Upper lobe of right lung (tissue), 1 donor: ENCODE measurements around the gene CACNA2D2. TPM values are rescaled to one million over a fixed set of nuclear protein-coding genes. Genes with fewer than 3 reads are reported as not detected.

Experiments used
- ATAC-seq: fragments of 200-7000 bp; cut with Tn5 transposase; one replicate; pipeline ENCODE4 v1.9.1; 2020; ENCODE audit warnings: mild to moderate bottlenecking, moderate library complexity
- DNase-seq: peaks from one replicate; pipeline ENCODE4 v3.0.0-alpha.2; 2020
- H3K27ac ChIP-seq: fragments of 200-600 bp; one replicate; pipeline ENCODE4 v1.8.0; 2022
- H3K27me3 ChIP-seq: fragments of 200-600 bp; one replicate; pipeline ENCODE4 v1.8.0; 2022; ENCODE audit warnings: mild to moderate bottlenecking
- H3K36me3 ChIP-seq: fragments of 200-600 bp; one replicate; pipeline ENCODE4 v1.8.0; 2022
- H3K4me1 ChIP-seq: fragments of 200-600 bp; one replicate; pipeline ENCODE4 v1.8.0; 2022
- H3K4me3 ChIP-seq: fragments of 200-600 bp; one replicate; pipeline ENCODE4 v1.8.0; 2022; ENCODE audit warnings: mild to moderate bottlenecking
- H3K9me3 ChIP-seq: fragments of 200-600 bp; one replicate; pipeline ENCODE4 v1.8.0; 2022
- CTCF ChIP-seq: fragments of 200-600 bp; IDR thresholded peaks from one replicate; pipeline ENCODE4 v1.8.0; 2022; ENCODE audit warnings: antibody characterized with exemption
- intact Hi-C: fragments of 100-400 bp; cut with DNase I; formaldehyde crosslinking; loops from one replicate; pipeline ENCODE4 v1.11.0; 2022
- total RNA-seq: library from RNA; stranded (reverse); fragmentation: NEBNext Ultra II Directional; extraction: Animal tissue kit (Norgen Biotek cat#: 25700); gene quantifications from one replicate; pipeline ENCODE4 v1.2.1, GENCODE V29; 2021
- donor health status: DM: no; HTN: yes; CAD: no; lungs with severe emphysema.

Gene CACNA2D2
- total RNA-seq, 1 donor from 2014 or later: 119 TPM

DNA sequence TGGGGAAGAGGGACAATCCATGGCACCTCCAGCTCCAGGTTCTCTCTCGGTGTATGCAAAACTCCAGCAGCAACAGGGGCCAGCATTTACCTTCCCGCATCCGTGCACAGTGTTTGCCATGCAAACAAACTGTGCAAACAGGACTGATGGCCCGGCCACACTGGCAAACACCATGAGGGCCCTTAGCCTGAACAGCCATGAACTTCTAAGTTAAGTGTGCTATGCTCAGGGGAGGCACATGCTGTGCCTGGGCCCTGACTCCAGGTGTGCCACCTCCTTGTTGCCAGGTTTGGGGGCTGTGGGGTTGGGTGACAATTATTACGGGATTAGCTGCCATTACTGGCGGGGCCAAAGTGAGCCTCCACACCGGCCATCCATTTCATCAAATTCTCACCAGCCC is 57.5 kb downstream of the CACNA2D2 start:
- Histone ChIP-seq H3K9me3 (no peaks in the 10 kb centered on the region), H3K27ac (peak overlapping the region; percentile 73), H3K27me3 (no peaks in the 10 kb centered on the region), H3K4me1 (peaks cover 55% of the 10 kb centered on the region), H3K4me3 (no peak overlapping the region), H3K36me3 (no peaks in the 10 kb centered on the region)
- DNase-seq: peak; percentile 89
- intact Hi-C loops: no loop called here
- ATAC-seq: peak; percentile 65
- no peak for TF ChIP-seq CTCF

DNA sequence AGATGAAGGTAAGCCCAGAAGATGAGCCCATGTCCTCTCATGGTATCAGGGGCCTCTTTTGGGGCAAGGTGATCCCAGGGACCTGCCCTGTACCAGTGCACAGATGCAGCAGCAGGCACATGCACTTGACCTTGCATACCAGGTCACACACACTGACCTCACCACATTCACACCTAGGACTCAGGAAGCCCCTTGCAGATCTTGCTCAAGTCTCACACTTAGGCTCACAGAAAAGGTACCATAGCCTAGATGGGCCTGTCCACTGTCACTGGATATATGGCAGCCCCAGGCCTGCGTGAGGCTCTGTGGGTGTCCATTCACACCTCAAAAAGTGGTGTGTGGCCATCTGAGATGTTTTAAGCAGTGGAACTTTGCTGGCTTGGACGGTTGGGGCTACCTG is 58.7 kb downstream of the CACNA2D2 start:
- Histone ChIP-seq H3K27ac (peak overlapping the region; percentile 66), H3K36me3 (no peaks in the 10 kb centered on the region), H3K4me3 (no peak overlapping the region), H3K4me1 (peaks cover 49% of the 10 kb centered on the region), H3K27me3 (no peaks in the 10 kb centered on the region), H3K9me3 (no peaks in the 10 kb centered on the region)
- intact Hi-C loops: no loop called here
- ATAC-seq (no peak), DNase-seq (no peak)
- no peak for TF ChIP-seq CTCF

- H3K27me3 ChIP-seq: no peaks in the 10 kb centered on the region
- TF ChIP-seq CTCF: no peak
- no peak overlapping the region for H3K4me3 ChIP-seq
- no peaks in the 10 kb centered on the region for H3K9me3 ChIP-seq
- peak overlapping the region; percentile 66 for H3K27ac ChIP-seq
- H3K36me3 ChIP-seq: no peaks in the 10 kb centered on the region
- peaks cover 44% of the 10 kb centered on the region for H3K4me1 ChIP-seq
- intact Hi-C loops: no loop called here
- ATAC-seq (no peak), DNase-seq (no peak)
Measured at GRCh38 chr3:50444213-50444612, 59.2 kb downstream of the CACNA2D2 start.

DNA sequence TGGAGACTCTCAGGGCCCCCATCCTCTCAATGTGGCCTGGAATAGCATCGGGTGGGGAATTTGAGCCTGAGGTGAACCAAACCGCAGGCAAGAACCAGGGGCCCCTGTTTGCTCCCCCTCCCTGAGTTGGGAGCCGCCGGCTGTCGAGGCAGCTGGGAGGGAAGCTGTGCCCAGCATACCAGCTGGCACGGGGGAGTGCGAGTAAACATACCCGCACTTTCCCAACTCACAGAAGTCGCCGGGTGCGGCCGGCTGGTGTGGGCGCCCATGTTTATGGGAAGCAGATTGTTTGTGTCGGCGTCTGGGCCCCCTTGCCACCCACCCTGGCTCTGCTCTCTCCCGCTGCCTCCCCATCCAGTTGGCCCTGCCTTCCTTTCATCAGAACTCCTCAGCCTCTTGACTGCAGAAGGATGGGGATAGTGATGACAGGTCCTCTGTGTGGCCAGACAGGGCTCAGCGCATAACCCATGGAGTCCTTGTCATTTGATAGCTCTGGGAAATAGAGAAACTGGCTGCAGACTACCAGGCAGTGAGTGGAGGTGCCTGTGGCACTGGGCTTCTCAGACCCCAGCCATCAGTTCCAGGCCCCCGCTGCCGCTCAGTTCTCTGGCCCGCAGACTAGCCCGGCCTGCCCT is 60.4 kb downstream of the CACNA2D2 start:
- intact Hi-C loops: no loop called here
- H3K4me1 ChIP-seq: peaks cover 34% of the 10 kb centered on the region
- no peaks in the 10 kb centered on the region for H3K9me3 ChIP-seq
- ATAC-seq: peak; percentile 1
- TF ChIP-seq CTCF: no peak
- H3K36me3 ChIP-seq: no peaks in the 10 kb centered on the region
- no peak overlapping the region for H3K4me3 ChIP-seq
- H3K27me3 ChIP-seq: no peaks in the 10 kb centered on the region
- peak overlapping the region; percentile 66 for H3K27ac ChIP-seq
- DNase-seq: peak; percentile 75

- ATAC-seq: peak; percentile 5
- peak overlapping the region; percentile 42 for H3K27ac ChIP-seq
- no peak for TF ChIP-seq CTCF
Measured at GRCh38 chr3:50441424-50442217, 61.8 kb downstream of the CACNA2D2 start.

More at GRCh38 chr3:50441424-50442217, 61.8 kb downstream of the CACNA2D2 start:
- Histone ChIP-seq H3K36me3 (no peaks in the 10 kb centered on the region), H3K27me3 (no peaks in the 10 kb centered on the region), H3K4me1 (peaks cover 27% of the 10 kb centered on the region), H3K9me3 (no peaks in the 10 kb centered on the region), H3K4me3 (no peak overlapping the region)
- intact Hi-C loops: no loop called here
- no peak for DNase-seq
